Measurements from ENCODE around the gene RPS14. TPM values are rescaled to one million over a fixed set of nuclear protein-coding genes. Genes with fewer than 3 reads are reported as not detected.
A peak's percentile ranks its signal among the peaks of the same experiment; 100 is the strongest.

RPS14 gene
- 2,982 and 3,060 TPM in 2 replicates for polyA plus RNA-seq (2013)

- peaks cover 13% of the 10 kb centered on the region for H3K79me1 ChIP-seq (ENCODE audit: low read length)
- no CpG with 5 or more reads among the region's 58 CpGs for WGBS (ENCODE audit: extremely low coverage, insufficient coverage, insufficient read length)
- H3K14ac ChIP-seq (ENCODE audit: low read length) = peak within 1 kb of the TSS; percentile 67
- H3K23ac ChIP-seq (ENCODE audit: low read length) = no peak within 1 kb of the TSS
- H2BK12ac ChIP-seq (ENCODE audit: low read length) = no peak within 1 kb of the TSS
- H3K4me2 ChIP-seq (ENCODE audit: low read length) = peak within 1 kb of the TSS; percentile 57
- H2BK5ac ChIP-seq (ENCODE audit: low read depth, low read length, poor library complexity) = peak within 1 kb of the TSS; percentile 89
- DNase-seq = peak; percentile 86 to 95
- H3K18ac ChIP-seq (ENCODE audit: low read length) = peak within 1 kb of the TSS; percentile 79
- H4K91ac ChIP-seq (ENCODE audit: low read depth, low read length) = peak within 1 kb of the TSS; percentile 93
- peak within 1 kb of the TSS; percentile 81 for H3K27ac ChIP-seq (ENCODE audit: low read depth, low read length)
- peak within 1 kb of the TSS; percentile 92 for H4K8ac ChIP-seq (ENCODE audit: low read depth, low read length)
- H3K36me3 ChIP-seq (ENCODE audit: control insufficient read depth in 1 of 2, insufficient read depth in 2 of 2, low read length in 2 of 2) = peaks cover 26 to 32% of the 10 kb centered on the region in 2 experiments
- peak within 1 kb of the TSS; percentile 62 for H4K12ac ChIP-seq (ENCODE audit: low read depth, low read length)
- H3K9me3 ChIP-seq (ENCODE audit: insufficient read depth, low read depth, low read length) = no peaks in the 10 kb centered on the region
- H3K4me1 ChIP-seq (ENCODE audit: control insufficient read depth in 1 of 2, insufficient read depth in 2 of 2, low read length in 2 of 2) = peaks cover 0 to 5% of the 10 kb centered on the region in 2 experiments
- H2BK120ac ChIP-seq (ENCODE audit: insufficient read depth, low read length, poor library complexity) = peak within 1 kb of the TSS; percentile 83
- peak within 1 kb of the TSS; percentile 85 for H3K4ac ChIP-seq (ENCODE audit: low read depth, low read length)
- peak within 1 kb of the TSS; percentile 70 for H2AFZ ChIP-seq (ENCODE audit: insufficient read depth, low read length, poor library complexity)
- peak within 1 kb of the TSS; percentile 17 for H2AK5ac ChIP-seq (ENCODE audit: low read length)
- H3K79me2 ChIP-seq (ENCODE audit: control insufficient read depth, insufficient read depth, low read length, poor library complexity) = peaks cover 13% of the 10 kb centered on the region
- peak within 1 kb of the TSS; percentile 92 for H3K4me3 ChIP-seq (ENCODE audit: low read depth, low read length)
- no peaks in the 10 kb centered on the region for H3K27me3 ChIP-seq (ENCODE audit: insufficient read depth, low read length)
- peak within 1 kb of the TSS; percentile 96 for H3K9ac ChIP-seq (ENCODE audit: low read length)
These were observed at the start of gene RPS14 for GRCh38 chr5:150449517-150450339. Gene RPS14, minus strand, starts transcription at chr5:150449739. Its CDS starts 2,006 bp downstream, at chr5:150447733.

GRCh38 chr5:150498971-150499370 is 49.4 kb upstream of the RPS14 start:
- Histone ChIP-seq H4K12ac (ENCODE audit: low read depth, low read length) (no peak overlapping the region), H2AK5ac (ENCODE audit: low read length) (peak overlapping the region; percentile 22), H3K4me2 (ENCODE audit: low read length) (peak overlapping the region; percentile 12), H4K8ac (ENCODE audit: low read depth, low read length) (peak overlapping the region; percentile 23), H3K9me3 (ENCODE audit: insufficient read depth, low read depth, low read length) (no peaks in the 10 kb centered on the region), H2AFZ (ENCODE audit: insufficient read depth, low read length, poor library complexity) (peak overlapping the region; percentile 6), H3K23ac (ENCODE audit: low read length) (no peak overlapping the region), H3K36me3 (ENCODE audit: control insufficient read depth in 1 of 2, insufficient read depth in 2 of 2, low read length in 2 of 2) (peaks cover 26 to 40% of the 10 kb centered on the region in 2 experiments), H3K4me1 (ENCODE audit: control insufficient read depth in 1 of 2, insufficient read depth in 2 of 2, low read length in 2 of 2) (peaks cover 50 to 67% of the 10 kb centered on the region in 2 experiments), H3K27me3 (ENCODE audit: insufficient read depth, low read length) (no peaks in the 10 kb centered on the region), H2BK5ac (ENCODE audit: low read depth, low read length, poor library complexity) (no peak overlapping the region), H3K4ac (ENCODE audit: low read depth, low read length) (peak overlapping the region; percentile 21), H3K4me3 (ENCODE audit: low read depth, low read length) (no peak overlapping the region), H2BK12ac (ENCODE audit: low read length) (peak overlapping the region; percentile 51), H2BK120ac (ENCODE audit: insufficient read depth, low read length, poor library complexity) (peak overlapping the region; percentile 9), H3K9ac (ENCODE audit: low read length) (no peak overlapping the region), H3K27ac (ENCODE audit: low read depth, low read length) (peak overlapping the region; percentile 12), H3K18ac (ENCODE audit: low read length) (peak overlapping the region; percentile 17), H3K14ac (ENCODE audit: low read length) (peak overlapping the region; percentile 45), H4K91ac (ENCODE audit: low read depth, low read length) (no peak overlapping the region), H3K79me1 (ENCODE audit: low read length) (peaks cover 15% of the 10 kb centered on the region), H3K79me2 (ENCODE audit: control insufficient read depth, insufficient read depth, low read length, poor library complexity) (peaks cover 62% of the 10 kb centered on the region)
- no peak for DNase-seq

- Histone ChIP-seq H2AK5ac (ENCODE audit: low read length) (peak overlapping the region; percentile 22), H4K12ac (ENCODE audit: low read depth, low read length) (no peak overlapping the region), H3K79me2 (ENCODE audit: control insufficient read depth, insufficient read depth, low read length, poor library complexity) (peaks cover 60% of the 10 kb centered on the region), H3K14ac (ENCODE audit: low read length) (peak overlapping the region; percentile 45), H4K91ac (ENCODE audit: low read depth, low read length) (no peak overlapping the region), H3K27ac (ENCODE audit: low read depth, low read length) (peak overlapping the region; percentile 14), H2BK5ac (ENCODE audit: low read depth, low read length, poor library complexity) (no peak overlapping the region), H3K4ac (ENCODE audit: low read depth, low read length) (peak overlapping the region; percentile 21), H3K23ac (ENCODE audit: low read length) (no peak overlapping the region), H3K9me3 (ENCODE audit: insufficient read depth, low read depth, low read length) (no peaks in the 10 kb centered on the region), H3K36me3 (ENCODE audit: control insufficient read depth in 1 of 2, insufficient read depth in 2 of 2, low read length in 2 of 2) (peaks cover 25 to 37% of the 10 kb centered on the region in 2 experiments), H3K18ac (ENCODE audit: low read length) (peak overlapping the region; percentile 17), H2BK120ac (ENCODE audit: insufficient read depth, low read length, poor library complexity) (peak overlapping the region; percentile 9), H3K4me2 (ENCODE audit: low read length) (peak overlapping the region; percentile 32), H3K27me3 (ENCODE audit: insufficient read depth, low read length) (no peaks in the 10 kb centered on the region), H3K4me3 (ENCODE audit: low read depth, low read length) (no peak overlapping the region), H3K79me1 (ENCODE audit: low read length) (peaks cover 13% of the 10 kb centered on the region), H2BK12ac (ENCODE audit: low read length) (peak overlapping the region; percentile 51), H3K4me1 (ENCODE audit: control insufficient read depth in 1 of 2, insufficient read depth in 2 of 2, low read length in 2 of 2) (peaks cover 46 to 62% of the 10 kb centered on the region in 2 experiments), H2AFZ (ENCODE audit: insufficient read depth, low read length, poor library complexity) (peak overlapping the region; percentile 6), H4K8ac (ENCODE audit: low read depth, low read length) (peak overlapping the region; percentile 23), H3K9ac (ENCODE audit: low read length) (no peak overlapping the region)
- no CpG with 5 or more reads among the region's 6 CpGs for WGBS (ENCODE audit: extremely low coverage, insufficient coverage, insufficient read length)
- no peak for DNase-seq
These were observed 49.0 kb upstream of the RPS14 start for GRCh38 chr5:150498501-150498900.

DNA sequence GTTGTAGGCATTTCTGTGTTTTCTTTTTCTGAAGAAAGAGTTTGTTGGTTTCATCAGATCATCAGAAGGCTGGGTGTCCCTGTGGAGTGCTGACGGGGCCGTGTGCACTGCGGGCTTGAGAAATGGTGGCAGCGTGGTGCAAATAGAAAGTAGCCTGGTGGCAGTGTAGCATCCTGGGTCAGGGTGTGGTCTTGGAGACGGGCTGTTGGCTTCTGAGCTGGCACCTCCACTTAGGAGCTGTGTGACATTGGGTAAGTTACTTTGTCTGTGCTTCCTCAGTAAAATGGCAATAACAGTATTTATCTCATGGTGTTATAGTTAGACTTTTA is 48.4 kb upstream of the RPS14 start:
- H3K4me3 ChIP-seq (ENCODE audit: low read depth, low read length) = no peak overlapping the region
- H3K4me1 ChIP-seq (ENCODE audit: control insufficient read depth in 1 of 2, insufficient read depth in 2 of 2, low read length in 2 of 2) = peaks cover 46 to 62% of the 10 kb centered on the region in 2 experiments
- H3K27ac ChIP-seq (ENCODE audit: low read depth, low read length) = peak overlapping the region; percentile 49
- H2AK5ac ChIP-seq (ENCODE audit: low read length) = peak overlapping the region; percentile 63
- no peak overlapping the region for H4K12ac ChIP-seq (ENCODE audit: low read depth, low read length)
- H3K4ac ChIP-seq (ENCODE audit: low read depth, low read length) = peak overlapping the region; percentile 90
- peak overlapping the region; percentile 64 for H3K14ac ChIP-seq (ENCODE audit: low read length)
- H2BK5ac ChIP-seq (ENCODE audit: low read depth, low read length, poor library complexity) = peak overlapping the region; percentile 32
- peaks cover 59% of the 10 kb centered on the region for H3K79me2 ChIP-seq (ENCODE audit: control insufficient read depth, insufficient read depth, low read length, poor library complexity)
- no CpG with 5 or more reads among the region's 5 CpGs for WGBS (ENCODE audit: extremely low coverage, insufficient coverage, insufficient read length)
- DNase-seq = no peak
- H3K4me2 ChIP-seq (ENCODE audit: low read length) = no peak overlapping the region
- H2AFZ ChIP-seq (ENCODE audit: insufficient read depth, low read length, poor library complexity) = no peak overlapping the region
- no peak overlapping the region for H3K9ac ChIP-seq (ENCODE audit: low read length)
- H2BK120ac ChIP-seq (ENCODE audit: insufficient read depth, low read length, poor library complexity) = no peak overlapping the region
- no peak overlapping the region for H3K23ac ChIP-seq (ENCODE audit: low read length)
- no peaks in the 10 kb centered on the region for H3K9me3 ChIP-seq (ENCODE audit: insufficient read depth, low read depth, low read length)
- H3K36me3 ChIP-seq (ENCODE audit: control insufficient read depth in 1 of 2, insufficient read depth in 2 of 2, low read length in 2 of 2) = peaks cover 23 to 37% of the 10 kb centered on the region in 2 experiments
- peak overlapping the region; percentile 78 for H3K18ac ChIP-seq (ENCODE audit: low read length)
- peak overlapping the region; percentile 68 for H2BK12ac ChIP-seq (ENCODE audit: low read length)
- peaks cover 13% of the 10 kb centered on the region for H3K79me1 ChIP-seq (ENCODE audit: low read length)
- H3K27me3 ChIP-seq (ENCODE audit: insufficient read depth, low read length) = no peaks in the 10 kb centered on the region
- H4K8ac ChIP-seq (ENCODE audit: low read depth, low read length) = peak overlapping the region; percentile 9
- peak overlapping the region; percentile 58 for H4K91ac ChIP-seq (ENCODE audit: low read depth, low read length)

All from trophoblast cell (in vitro differentiated cells and primary cell).